Measurements from ENCODE around the gene PFKFB2.

PFKFB2 gene

GRCh38 chr1:207022996-207023679, 29.9 kb upstream of the PFKFB2 start:
- DNase-seq, result no peak

GRCh38 chr1:207024202-207025145, 28.6 kb upstream of the PFKFB2 start:
- no peak for DNase-seq

GRCh38 chr1:207025146-207025880, 27.8 kb upstream of the PFKFB2 start:
- DNase-seq, result no peak

GRCh38 chr1:207026104-207026534, 27.0 kb upstream of the PFKFB2 start:
- no peak for DNase-seq

- DNase-seq, result no peak
These were observed 25.8 kb upstream of the PFKFB2 start for GRCh38 chr1:207027206-207027777.

GRCh38 chr1:207027921-207028320, 25.2 kb upstream of the PFKFB2 start:
- DNase-seq, result no peak

- DNase-seq, result no peak
These were observed 24.0 kb upstream of the PFKFB2 start for GRCh38 chr1:207028884-207029650.

GRCh38 chr1:207029701-207030521, 23.2 kb upstream of the PFKFB2 start:
- no peak for DNase-seq

- DNase-seq, result no peak
These were observed 22.5 kb upstream of the PFKFB2 start for GRCh38 chr1:207030522-207031009.

- DNase-seq, result no peak
These were observed 22.1 kb upstream of the PFKFB2 start for GRCh38 chr1:207031016-207031415.

- DNase-seq, result no peak
These were observed 21.3 kb upstream of the PFKFB2 start for GRCh38 chr1:207031632-207032264.

- DNase-seq, result no peak
These were observed 20.5 kb upstream of the PFKFB2 start, which contains the start of gene C1orf116 for GRCh38 chr1:207032528-207033017. C1orf116 (minus strand) TSS chr1:207032756; CDS start chr1:207027598, 5,158 bp downstream.

- no peak for DNase-seq
These were observed 19.8 kb upstream of the PFKFB2 start for GRCh38 chr1:207033302-207033701.

- no peak for DNase-seq
These were observed 18.9 kb upstream of the PFKFB2 start for GRCh38 chr1:207034208-207034607.

- no peak for DNase-seq
These were observed 18.1 kb upstream of the PFKFB2 start for GRCh38 chr1:207034998-207035397.

- no peak for DNase-seq
These were observed 17.1 kb upstream of the PFKFB2 start for GRCh38 chr1:207035877-207036551.

GRCh38 chr1:207036865-207037264, 16.2 kb upstream of the PFKFB2 start:
- DNase-seq, result no peak

GRCh38 chr1:207039380-207040180, 13.5 kb upstream of the PFKFB2 start:
- no peak for DNase-seq

- DNase-seq, result no peak
These were observed 12.9 kb upstream of the PFKFB2 start for GRCh38 chr1:207040181-207040533.
